Breast epithelium (tissue), 4 donors: ENCODE data around the gene SYNE1. TPM values are rescaled to one million over a fixed set of nuclear protein-coding genes. Genes with fewer than 3 reads are reported as not detected.
A peak's percentile ranks its signal among the peaks of the same experiment; 100 is the strongest.

ENCODE experiments used
- DNase-seq, 2 donors: peaks; one replicate each; pipeline ENCODE4 v3.0.0-alpha.2; 2019; ENCODE audit warnings: low spot score in 2 of 2
- H3K27ac ChIP-seq, 2 donors: fragments of 200-600 bp; sonication (generic) in 1 of 2; one replicate each; pipeline ENCODE4 v1.5.1; 2016 to 2019; ENCODE audit warnings: mild to moderate bottlenecking in 1 of 2
- H3K27me3 ChIP-seq, 2 donors: fragments of 200-600 bp; sonication (generic) in 1 of 2; one replicate each; pipeline versions ENCODE4 v1.5.1 to v1.6.0; 2017 to 2019; ENCODE audit warnings: control low read depth in 1 of 2, mild to moderate bottlenecking in 1 of 2
- H3K36me3 ChIP-seq: fragments of 200-600 bp; one replicate; pipeline ENCODE4 v1.5.1; 2019
- H3K4me1 ChIP-seq, 2 donors: fragments of 200-600 bp; sonication (generic); one replicate each; pipeline ENCODE4 v1.5.1; 2016 to 2019; ENCODE audit warnings: control low read depth in 1 of 2
- H3K4me3 ChIP-seq, 3 donors: fragments of 200-600 bp; sonication (generic); 1 replicate in 2 of 3; 2 replicates in 1 of 3; pipeline ENCODE4 v1.5.1; 2016 to 2019; ENCODE audit warnings: mild to moderate bottlenecking in 3 of 3, moderate library complexity in 2 of 3
- H3K9me3 ChIP-seq, 2 donors: fragments of 200-600 bp; sonication (generic) in 1 of 2; one replicate each; pipeline ENCODE4 v1.5.1; 2016 to 2019; ENCODE audit warnings: control low read depth in 1 of 2
- CTCF ChIP-seq, 3 donors: fragments of 450-650 bp; IDR thresholded peaks; one replicate each; pipeline ENCODE4 v1.5.1; 2016 to 2017; ENCODE audit warnings: antibody characterized with exemption in 3 of 3, mild to moderate bottlenecking in 3 of 3, moderate library complexity in 3 of 3
- POLR2A ChIP-seq: fragments of 450-650 bp; IDR thresholded peaks from one replicate; pipeline ENCODE4 v1.6.1; 2016; ENCODE audit warnings: antibody characterized with exemption, mild to moderate bottlenecking, moderate library complexity
- POLR2AphosphoS5 ChIP-seq, 3 donors: sonication (generic); formaldehyde crosslinking; IDR thresholded peaks; one replicate each; pipeline ENCODE4 v1.6.1; 2017; ENCODE audit warnings: antibody characterized with exemption in 3 of 3
- intact Hi-C: fragments of 100-400 bp; cut with DNase I; formaldehyde crosslinking; loops from one replicate; pipeline ENCODE4 v1.15.1; 2023; ENCODE audit warnings: low total_unique reads
- total RNA-seq, 3 donors: library from RNA; depleted of rRNA; stranded (reverse); fragments of >200 nt; gene quantifications; one replicate each; pipeline ENCODE4 v1.1.0, GENCODE V29; 2016

The SYNE1 gene
- total RNA-seq, 3 donors from 2014 or later = 80.9 to 106 (median 95.7) TPM

GRCh38 chr6:152135755-152136448 lies 501.3 kb downstream of the SYNE1 start:
- H3K27me3 ChIP-seq = no peaks in the 10 kb centered on the region
- DNase-seq = no peak
- H3K36me3 ChIP-seq = peaks cover 3% of the 10 kb centered on the region
- H3K4me3 ChIP-seq = no peak overlapping the region
- H3K9me3 ChIP-seq = no peaks in the 10 kb centered on the region
- no peaks in the 10 kb centered on the region for H3K4me1 ChIP-seq
- H3K27ac ChIP-seq = no peak overlapping the region
- TF ChIP-seq POLR2AphosphoS5 (IDR thresholded peaks at IDR 0.05) = no peak
- TF ChIP-seq CTCF (IDR thresholded peaks at IDR 0.05) = no peak
- TF ChIP-seq POLR2A = no peak
- intact Hi-C loops = loop anchor here (10.0 kb wide), 1 partner anchor 371 kb away; no protein-coding TSS in a partner anchor

GRCh38 chr6:152130441-152130840 lies 506.7 kb downstream of the SYNE1 start:
- H3K4me3 ChIP-seq = peak overlapping the region in 1 of 3 donors; percentile 55
- H3K9me3 ChIP-seq = no peaks in the 10 kb centered on the region
- peaks cover 3% of the 10 kb centered on the region for H3K36me3 ChIP-seq
- H3K4me1 ChIP-seq = no peaks in the 10 kb centered on the region
- H3K27me3 ChIP-seq = no peaks in the 10 kb centered on the region
- no peak for DNase-seq
- intact Hi-C loops = loop anchor here (10.0 kb wide), 1 partner anchor 366 kb away; no protein-coding TSS in a partner anchor
- no peak for TF ChIP-seq POLR2AphosphoS5 (IDR thresholded peaks at IDR 0.05)
- TF ChIP-seq POLR2A = no peak
- no peak for TF ChIP-seq CTCF (IDR thresholded peaks at IDR 0.05)
- peak overlapping the region in 1 of 2 donors; percentile 88 for H3K27ac ChIP-seq

GRCh38 chr6:152129691-152130151 lies 507.4 kb downstream of the SYNE1 start:
- TF ChIP-seq POLR2A (no peak), POLR2AphosphoS5 (IDR thresholded peaks at IDR 0.05) (no peak), CTCF (IDR thresholded peaks at IDR 0.05) (no peak)
- H3K27ac ChIP-seq = peak overlapping the region; percentile 34 to 88
- no peaks in the 10 kb centered on the region for H3K4me1 ChIP-seq
- H3K36me3 ChIP-seq = peaks cover 3% of the 10 kb centered on the region
- H3K27me3 ChIP-seq = no peaks in the 10 kb centered on the region
- H3K4me3 ChIP-seq = peak overlapping the region in 2 of 3 donors; percentile 33 to 55
- no peaks in the 10 kb centered on the region for H3K9me3 ChIP-seq
- intact Hi-C loops = loop anchor here (10.0 kb wide), 1 partner anchor 365 kb away; no protein-coding TSS in a partner anchor
- DNase-seq = no peak

GRCh38 chr6:152127432-152128165 lies 509.6 kb downstream of the SYNE1 start:
- Histone ChIP-seq H3K4me1 (no peaks in the 10 kb centered on the region), H3K36me3 (no peaks in the 10 kb centered on the region), H3K27ac (peak overlapping the region in 1 of 2 donors; percentile 46), H3K4me3 (no peak overlapping the region), H3K9me3 (no peaks in the 10 kb centered on the region), H3K27me3 (no peaks in the 10 kb centered on the region)
- DNase-seq = no peak
- TF ChIP-seq CTCF (IDR thresholded peaks at IDR 0.05) (no peak), POLR2AphosphoS5 (IDR thresholded peaks at IDR 0.05) (no peak), POLR2A (no peak)
- intact Hi-C loops = no loop called here
